Measurements from ENCODE around the gene HS6ST3.

DNA sequence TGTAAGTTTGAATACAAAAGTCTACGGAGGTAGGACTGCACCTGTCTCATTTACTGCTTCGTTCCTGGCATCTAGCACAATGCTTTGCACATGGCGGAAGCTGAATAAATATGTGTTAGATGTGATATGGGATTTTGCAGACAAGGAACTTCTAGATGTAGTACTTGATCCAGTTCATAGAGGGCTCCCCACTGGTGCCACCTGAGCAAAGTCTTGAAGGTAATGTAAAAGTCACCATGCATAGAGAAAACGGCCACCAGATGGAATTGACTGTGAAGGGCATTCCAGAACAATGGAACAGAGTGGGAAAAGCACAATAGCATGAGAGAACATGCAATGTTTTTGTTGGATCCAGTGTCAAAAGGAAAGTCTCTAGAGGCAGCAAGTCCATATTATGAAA is 209.3 kb downstream of the HS6ST3 start:
- no peak for TF ChIP-seq POLR2AphosphoS5 (IDR thresholded peaks at IDR 0.05; ENCODE audit: borderline replicate concordance, low read depth, low read length)
- no peak for TF ChIP-seq EZH2 (IDR thresholded peaks at IDR 0.05)
- no peak for TF ChIP-seq FOXP2 (optimal IDR thresholded peaks at IDR 0.05; ENCODE audit: control extremely low read depth, extremely low read length, insufficient read depth)
